HCEC 1CT (cell line): ENCODE data around the gene PEX7.
"Not testable (repeated sequence)": the region's sequence is repeated elsewhere in the genome, so short reads cannot be mapped to it uniquely, and the experiment has no call there.

ENCODE experiments used
- DNase-seq: peaks from one replicate; pipeline ENCODE4 v3.0.0-alpha.2; 2017

PEX7 gene

GRCh38 chr6:136790411-136791295, 31.7 kb upstream of the PEX7 start:
- DNase-seq = no peak

- DNase-seq = peak; percentile 61
These were observed 30.9 kb upstream of the PEX7 start for GRCh38 chr6:136791296-136792094.

GRCh38 chr6:136792095-136792409, 30.3 kb upstream of the PEX7 start:
- DNase-seq = no peak

- peak; percentile 88 for DNase-seq
These were observed 29.8 kb upstream of the PEX7 start, which contains the start of gene MAP3K5 for GRCh38 chr6:136792410-136793262. Gene MAP3K5 (minus strand): TSS chr6:136792477. CDS start chr6:136792157, 320 bp downstream.

GRCh38 chr6:136793363-136793762, 29.0 kb upstream of the PEX7 start:
- no peak for DNase-seq

- no peak for DNase-seq
These were observed 27.0 kb upstream of the PEX7 start for GRCh38 chr6:136795386-136795785.

GRCh38 chr6:136795996-136796395, 26.4 kb upstream of the PEX7 start:
- no peak for DNase-seq

- no peak for DNase-seq
These were observed 24.3 kb upstream of the PEX7 start for GRCh38 chr6:136798044-136798443.

GRCh38 chr6:136801581-136801980, 20.8 kb upstream of the PEX7 start:
- no peak for DNase-seq

- no peak for DNase-seq
These were observed 18.8 kb upstream of the PEX7 start for GRCh38 chr6:136803608-136804007.

- DNase-seq = no peak
These were observed 13.1 kb upstream of the PEX7 start for GRCh38 chr6:136809091-136809860.

GRCh38 chr6:136811272-136811671, 11.1 kb upstream of the PEX7 start:
- DNase-seq = no peak

- DNase-seq = peak; percentile 18
These were observed 10.2 kb upstream of the PEX7 start for GRCh38 chr6:136812174-136812573.

- DNase-seq = not testable (repeated sequence)
These were observed 6.8 kb upstream of the PEX7 start for GRCh38 chr6:136815608-136816007.

- DNase-seq = no peak
These were observed 5.7 kb upstream of the PEX7 start for GRCh38 chr6:136816656-136817055.

GRCh38 chr6:136820561-136820960, 1.8 kb upstream of the PEX7 start:
- no peak for DNase-seq

- peak; percentile 30 for DNase-seq
These were observed 381 bp upstream of the PEX7 start for GRCh38 chr6:136822046-136822375.

GRCh38 chr6:136823128-136823660, 802 bp downstream of the PEX7 start:
- DNase-seq = no peak

GRCh38 chr6:136826216-136826615, 3.8 kb downstream of the PEX7 start:
- no peak for DNase-seq

GRCh38 chr6:136831873-136832562, 9.6 kb downstream of the PEX7 start:
- no peak for DNase-seq

GRCh38 chr6:136840276-136841001, 18.0 kb downstream of the PEX7 start:
- DNase-seq = no peak
